Esophagus muscularis mucosa (tissue), 3 donors: Measurements from ENCODE around the gene KLHL25.

Experiments used
- EP300 ChIP-seq: sonication (generic); formaldehyde crosslinking; IDR thresholded peaks from one replicate; pipeline ENCODE4 v1.6.1; 2017; ENCODE audit warnings: antibody characterized with exemption
- TF ChIP-seq, protein P1 (sequence below), 3 experiments: fragments of 200-600 bp in 2 of 3; fragments of 450-650 bp in 1 of 3; sonication (generic) in 2 of 3; IDR thresholded peaks; one replicate each; pipeline ENCODE4 v1.5.1; 2017 to 2019; ENCODE audit warnings: antibody characterized with exemption in 3 of 3, mild to moderate bottlenecking in 2 of 3, moderate library complexity in 1 of 3

DNA sequence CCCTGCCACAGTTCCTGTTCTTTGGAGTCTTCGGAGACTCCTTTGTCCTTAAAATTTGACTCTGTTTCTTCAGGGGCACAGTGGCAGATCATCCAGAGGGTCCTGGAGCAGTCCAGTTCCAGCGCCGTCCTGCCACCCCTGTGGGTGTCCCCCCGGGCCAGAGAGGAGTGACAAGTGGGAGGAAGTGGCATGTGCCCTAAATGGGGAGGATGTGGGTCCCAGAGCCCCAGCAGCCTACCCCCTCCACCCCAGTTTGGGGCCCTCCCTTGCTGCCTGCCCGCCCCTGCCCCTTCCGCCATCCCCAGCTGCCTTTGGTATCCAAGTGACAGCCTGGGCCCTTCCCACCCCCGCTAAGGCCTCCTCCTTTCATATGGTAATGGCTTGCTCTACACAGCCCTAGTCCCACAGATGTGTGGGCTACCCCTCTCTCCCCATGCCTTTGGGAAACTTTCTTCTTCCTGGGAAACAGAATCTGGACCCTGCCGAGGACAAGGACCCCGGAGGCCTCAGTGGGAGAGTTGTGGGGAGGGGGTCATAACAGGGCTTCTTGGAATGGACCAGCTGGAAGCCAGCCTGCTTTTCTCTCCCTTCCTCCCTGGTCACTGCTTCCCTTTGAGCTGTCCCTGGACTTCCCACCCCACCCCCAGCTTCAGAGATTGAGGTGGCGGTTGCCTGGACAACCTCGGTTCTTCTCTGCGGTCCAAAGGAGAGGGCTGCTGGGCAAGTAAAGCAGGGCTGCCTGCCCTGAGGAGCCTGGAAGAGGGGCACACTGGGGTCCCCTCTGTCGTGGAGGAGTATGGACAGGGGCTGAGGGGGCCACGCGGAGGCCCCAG is 43.2 kb downstream of the KLHL25 start:
- TF ChIP-seq, protein P1, sequence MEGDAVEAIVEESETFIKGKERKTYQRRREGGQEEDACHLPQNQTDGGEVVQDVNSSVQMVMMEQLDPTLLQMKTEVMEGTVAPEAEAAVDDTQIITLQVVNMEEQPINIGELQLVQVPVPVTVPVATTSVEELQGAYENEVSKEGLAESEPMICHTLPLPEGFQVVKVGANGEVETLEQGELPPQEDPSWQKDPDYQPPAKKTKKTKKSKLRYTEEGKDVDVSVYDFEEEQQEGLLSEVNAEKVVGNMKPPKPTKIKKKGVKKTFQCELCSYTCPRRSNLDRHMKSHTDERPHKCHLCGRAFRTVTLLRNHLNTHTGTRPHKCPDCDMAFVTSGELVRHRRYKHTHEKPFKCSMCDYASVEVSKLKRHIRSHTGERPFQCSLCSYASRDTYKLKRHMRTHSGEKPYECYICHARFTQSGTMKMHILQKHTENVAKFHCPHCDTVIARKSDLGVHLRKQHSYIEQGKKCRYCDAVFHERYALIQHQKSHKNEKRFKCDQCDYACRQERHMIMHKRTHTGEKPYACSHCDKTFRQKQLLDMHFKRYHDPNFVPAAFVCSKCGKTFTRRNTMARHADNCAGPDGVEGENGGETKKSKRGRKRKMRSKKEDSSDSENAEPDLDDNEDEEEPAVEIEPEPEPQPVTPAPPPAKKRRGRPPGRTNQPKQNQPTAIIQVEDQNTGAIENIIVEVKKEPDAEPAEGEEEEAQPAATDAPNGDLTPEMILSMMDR (IDR thresholded peaks at IDR 0.05) = no peak
- TF ChIP-seq EP300 = no peak
